GM18505 (cell line): Measurements from ENCODE around the gene HMGN2.
A peak's percentile ranks its signal among the peaks of the same experiment; 100 is the strongest.

ENCODE experiments used
- ATAC-seq: cut with Tn5 transposase; IDR thresholded peaks from one replicate; pipeline ENCODE4 v1.9.1; 2021; ENCODE audit not compliant: unreplicated experiment
- POLR2A ChIP-seq: IDR thresholded peaks from 4 replicates; pipeline ENCODE4 v1.6.1; 2011; ENCODE audit warnings: borderline replicate concordance; ENCODE audit not compliant: insufficient read depth, insufficient read length; ENCODE audit errors: extremely low read depth

Gene HMGN2

GRCh38 chr1:26469558-26469957 lies 2.7 kb upstream of the HMGN2 start:
- no peak for TF ChIP-seq POLR2A
- no peak for ATAC-seq

- ATAC-seq, result no peak
These were observed 1.3 kb upstream of the HMGN2 start for GRCh38 chr1:26470878-26471497.

DNA sequence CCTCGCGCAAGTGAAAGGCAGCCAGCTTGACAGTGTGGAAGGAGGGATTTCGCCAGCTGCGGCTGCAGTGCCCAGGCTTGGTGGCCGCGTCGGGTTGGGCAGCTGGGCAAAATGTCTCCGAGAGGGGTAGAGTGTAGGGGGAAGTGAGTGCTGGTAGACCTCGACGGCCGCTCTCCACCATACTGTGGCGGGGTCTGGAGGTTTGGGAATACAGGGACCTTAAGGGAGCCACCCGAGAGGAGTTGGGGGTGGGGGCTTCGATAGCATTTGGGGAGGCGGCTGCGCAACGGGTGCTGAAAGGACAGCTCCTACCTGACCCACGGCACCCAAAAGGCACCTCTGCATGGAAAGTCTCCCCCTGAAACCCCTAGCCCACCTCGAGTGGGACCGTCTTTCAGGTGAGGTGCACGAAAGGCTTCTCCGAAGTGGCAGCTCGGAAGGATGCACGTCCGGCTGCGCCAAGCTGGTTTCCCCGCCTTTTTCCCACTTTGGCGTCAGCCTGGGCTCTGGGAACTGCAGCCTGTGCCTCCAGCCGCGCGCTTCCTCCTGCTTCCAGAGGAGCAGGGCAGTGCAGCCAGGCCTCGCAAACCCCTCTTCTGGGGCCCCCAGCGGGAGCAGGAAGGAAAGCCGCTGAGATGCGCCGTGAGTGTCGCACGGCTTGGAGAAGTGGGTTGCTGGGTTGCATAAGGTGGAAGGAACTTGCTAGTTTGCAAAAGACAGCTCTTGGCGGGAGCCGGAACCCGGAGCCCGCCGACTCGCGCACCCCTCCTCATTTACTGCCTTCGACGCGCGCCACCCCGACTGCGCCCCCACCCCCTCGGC lies 531 bp upstream of the HMGN2 start:
- peak; percentile 8 for ATAC-seq
- TF ChIP-seq POLR2A, result no peak

More at GRCh38 chr1:26470878-26471497, 1.3 kb upstream of the HMGN2 start:
- no peak for TF ChIP-seq POLR2A

DNA sequence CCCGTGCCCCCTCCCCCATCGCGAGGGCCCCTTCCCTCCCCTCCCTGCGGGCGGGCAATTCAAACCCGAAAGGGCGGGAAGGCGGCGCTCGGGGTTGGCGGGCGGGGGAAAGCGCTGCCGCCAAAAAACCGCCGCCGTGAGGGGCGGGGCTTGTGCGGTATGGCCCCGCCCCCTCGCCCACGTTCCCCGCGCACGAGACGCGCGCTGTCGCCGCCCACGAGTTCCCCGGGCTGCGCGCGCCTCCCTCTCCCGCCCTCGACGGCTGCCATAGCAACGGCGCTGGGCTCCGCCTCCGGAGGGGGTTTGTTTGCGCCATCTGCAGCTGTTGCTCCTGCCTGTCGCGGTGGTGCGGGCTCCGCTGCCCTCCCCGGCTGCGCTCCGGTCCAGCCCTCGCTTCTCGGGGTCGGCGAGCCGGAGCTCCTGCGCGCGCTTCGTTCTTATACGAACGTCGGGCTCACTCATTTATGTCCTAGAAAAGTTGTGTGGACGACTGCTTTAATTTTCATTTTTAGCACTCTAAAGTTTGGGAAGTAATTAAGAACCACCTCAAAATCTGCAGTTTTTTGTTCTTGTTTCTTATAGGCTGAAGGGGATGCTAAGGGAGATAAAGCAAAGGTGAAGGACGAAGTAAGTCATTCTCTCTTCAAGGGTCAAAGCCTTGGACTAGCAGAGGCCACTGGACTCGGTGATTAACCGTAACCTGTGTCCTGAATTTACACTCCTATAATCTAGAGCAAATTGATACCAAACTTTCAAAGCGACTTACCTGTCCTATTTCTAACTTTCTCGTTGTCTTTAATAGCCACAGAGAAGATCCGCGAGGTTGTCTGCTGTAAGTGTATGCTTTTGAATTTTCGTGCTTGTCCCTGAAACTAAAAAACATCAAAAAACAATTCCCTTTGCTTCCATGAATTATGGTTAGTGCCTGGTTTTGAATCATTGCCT lies 933 bp downstream of the HMGN2 start:
- TF ChIP-seq POLR2A, result peak; percentile 35
- peak; percentile 70 for ATAC-seq

- ATAC-seq, result no peak
- TF ChIP-seq POLR2A, result no peak
These were observed 2.6 kb downstream of the HMGN2 start for GRCh38 chr1:26474818-26475217.

- TF ChIP-seq POLR2A, result no peak
- no peak for ATAC-seq
These were observed 3.7 kb downstream of the HMGN2 start for GRCh38 chr1:26475989-26476388.

GRCh38 chr1:26476958-26477357 lies 4.7 kb downstream of the HMGN2 start:
- peak; percentile 31 for TF ChIP-seq POLR2A
- no peak for ATAC-seq

- no peak for ATAC-seq
- TF ChIP-seq POLR2A, result no peak
These were observed 5.4 kb downstream of the HMGN2 start for GRCh38 chr1:26477446-26478152.

GRCh38 chr1:26478159-26478558 lies 5.9 kb downstream of the HMGN2 start:
- no peak for ATAC-seq
- TF ChIP-seq POLR2A, result no peak

GRCh38 chr1:26478988-26479387 lies 6.7 kb downstream of the HMGN2 start:
- TF ChIP-seq POLR2A, result no peak
- ATAC-seq, result no peak

DNA sequence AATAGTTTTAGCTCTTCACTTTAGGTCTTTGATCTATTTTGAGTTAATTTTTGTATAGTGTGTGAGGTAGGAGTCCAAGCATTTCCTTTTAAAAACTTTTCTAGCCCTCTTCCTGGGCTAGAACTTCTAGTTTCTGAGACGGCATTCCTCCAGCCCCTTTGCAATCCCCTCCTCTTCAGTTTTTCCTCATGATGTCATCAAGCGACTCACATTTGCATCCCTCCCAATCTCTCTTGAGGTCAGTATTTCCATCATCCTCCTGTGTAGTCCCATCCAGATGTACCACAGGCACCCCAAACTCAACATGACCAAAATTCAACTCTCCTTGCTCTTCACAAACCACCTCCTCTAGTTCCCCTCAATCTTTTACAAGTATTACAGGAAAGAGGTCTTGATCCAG lies 10.7 kb downstream of the HMGN2 start:
- ATAC-seq, result no peak
- no peak for TF ChIP-seq POLR2A

- no peak for ATAC-seq
- no peak for TF ChIP-seq POLR2A
These were observed 11.7 kb downstream of the HMGN2 start for GRCh38 chr1:26483980-26484379.

DNA sequence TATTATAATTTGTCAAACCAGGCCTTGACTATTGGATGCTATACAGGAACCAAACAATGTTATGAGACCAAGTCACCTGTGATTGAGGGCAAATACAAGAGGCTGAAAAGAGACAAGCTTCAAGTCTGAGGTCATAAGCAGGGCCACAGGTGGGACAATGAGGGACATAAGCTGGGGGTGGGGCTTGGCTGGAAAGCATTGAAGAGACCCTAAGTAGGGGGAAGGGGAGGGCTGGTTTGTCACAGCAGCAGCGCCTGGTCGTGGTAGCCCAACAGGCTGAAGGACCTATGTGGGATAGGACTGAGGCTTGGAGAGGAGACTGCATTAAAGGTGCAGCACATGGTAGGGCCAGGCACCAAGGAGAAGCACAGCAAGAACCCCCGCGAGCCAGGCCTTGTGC lies 17.9 kb downstream of the HMGN2 start:
- no peak for ATAC-seq
- TF ChIP-seq POLR2A, result no peak
